GM13977 (cell line): ENCODE measurements around the gene NANOS1.

ENCODE experiments used
- DNase-seq: peaks from one replicate; pipeline ENCODE4 v3.0.0; 2012; ENCODE audit warnings: low spot score
- in situ Hi-C: fragments of 300-500 bp; cut with MboI; formaldehyde crosslinking; loops from one replicate; pipeline ENCODE4 v1.12.0; 2022; ENCODE audit warnings: low sequenced_read_pairs, low pct_unique_long_range_greater_than_20kb, mixed read lengths, inconsistent platforms; ENCODE audit not compliant: unreplicated experiment
- TF ChIP-seq, protein P1 (sequence below): IDR thresholded peaks from 2 replicates; pipeline ENCODE4 v1.5.1; 2012; ENCODE audit warnings: mild to moderate bottlenecking, control low read depth; ENCODE audit not compliant: insufficient read depth; ENCODE audit errors: extremely low read depth, missing control alignments

Gene NANOS1

GRCh38 chr10:118985576-118985975 lies 43.9 kb upstream of the NANOS1 start:
- in situ Hi-C loops, result no loop called here
- TF ChIP-seq, protein P1, sequence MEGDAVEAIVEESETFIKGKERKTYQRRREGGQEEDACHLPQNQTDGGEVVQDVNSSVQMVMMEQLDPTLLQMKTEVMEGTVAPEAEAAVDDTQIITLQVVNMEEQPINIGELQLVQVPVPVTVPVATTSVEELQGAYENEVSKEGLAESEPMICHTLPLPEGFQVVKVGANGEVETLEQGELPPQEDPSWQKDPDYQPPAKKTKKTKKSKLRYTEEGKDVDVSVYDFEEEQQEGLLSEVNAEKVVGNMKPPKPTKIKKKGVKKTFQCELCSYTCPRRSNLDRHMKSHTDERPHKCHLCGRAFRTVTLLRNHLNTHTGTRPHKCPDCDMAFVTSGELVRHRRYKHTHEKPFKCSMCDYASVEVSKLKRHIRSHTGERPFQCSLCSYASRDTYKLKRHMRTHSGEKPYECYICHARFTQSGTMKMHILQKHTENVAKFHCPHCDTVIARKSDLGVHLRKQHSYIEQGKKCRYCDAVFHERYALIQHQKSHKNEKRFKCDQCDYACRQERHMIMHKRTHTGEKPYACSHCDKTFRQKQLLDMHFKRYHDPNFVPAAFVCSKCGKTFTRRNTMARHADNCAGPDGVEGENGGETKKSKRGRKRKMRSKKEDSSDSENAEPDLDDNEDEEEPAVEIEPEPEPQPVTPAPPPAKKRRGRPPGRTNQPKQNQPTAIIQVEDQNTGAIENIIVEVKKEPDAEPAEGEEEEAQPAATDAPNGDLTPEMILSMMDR, result no peak
- DNase-seq, result no peak

DNA sequence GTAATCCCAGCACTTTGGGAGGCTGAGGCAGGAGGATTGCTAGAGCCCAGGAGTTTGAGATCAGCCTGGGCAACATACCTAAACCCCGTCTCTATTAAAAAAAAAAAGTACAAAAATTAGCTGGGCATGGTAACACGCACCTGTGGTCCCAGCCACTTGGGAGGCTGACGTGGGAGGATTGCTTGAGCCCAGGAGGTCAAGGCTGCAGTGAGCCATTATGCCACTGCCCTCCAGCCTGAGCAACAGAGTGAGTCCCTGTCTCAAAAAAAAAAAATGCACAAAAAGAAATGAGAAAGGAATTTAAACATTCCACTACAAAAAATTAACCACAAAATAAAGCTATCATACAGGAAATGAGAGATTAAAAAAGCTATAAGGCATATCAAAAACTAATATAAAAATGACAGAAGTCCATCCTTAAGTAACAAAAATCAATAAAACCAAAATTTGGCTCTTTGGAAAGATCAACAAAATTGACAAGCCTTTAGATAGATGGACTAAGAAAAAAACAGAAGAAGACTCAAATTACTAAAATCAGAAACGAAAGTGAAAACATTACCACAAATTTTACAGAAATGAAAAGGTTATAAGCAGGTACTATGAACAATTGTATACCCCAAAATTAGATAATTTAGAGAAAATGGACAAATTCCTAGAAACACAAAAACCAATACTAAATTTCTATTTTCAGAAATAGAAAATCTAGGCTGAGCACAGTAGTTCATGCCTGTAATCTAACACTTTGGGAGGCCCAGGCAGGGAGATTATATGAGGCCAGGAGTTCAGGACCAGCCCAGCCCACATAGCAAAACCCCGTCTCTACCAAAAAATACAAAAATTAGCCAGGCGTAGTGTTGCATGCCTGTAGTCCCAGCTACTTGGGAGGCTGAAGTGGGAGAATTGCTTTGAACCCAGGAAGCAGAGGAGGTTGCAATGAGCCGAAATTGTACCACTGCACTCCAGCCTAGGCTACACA lies 42.4 kb upstream of the NANOS1 start:
- in situ Hi-C loops, result no loop called here
- DNase-seq, result no peak

DNA sequence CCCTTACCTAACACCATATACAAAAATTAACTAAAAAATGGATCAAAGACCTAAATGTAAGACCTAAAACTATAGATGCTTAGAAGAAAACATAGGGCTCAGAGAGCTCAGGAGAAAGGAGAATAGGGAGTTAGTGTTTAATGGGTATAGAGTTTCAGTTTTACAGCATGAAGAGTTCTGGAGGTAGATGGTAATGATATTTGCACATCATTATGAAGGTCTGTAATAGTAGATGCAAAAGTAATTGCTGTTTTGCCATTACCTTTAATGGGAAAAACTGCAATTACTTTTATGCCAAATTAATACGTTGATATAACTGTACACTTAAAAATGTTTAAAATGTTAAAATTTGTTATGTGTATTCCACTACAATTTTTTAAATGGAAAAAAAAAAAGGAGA lies 39.2 kb upstream of the NANOS1 start:
- TF ChIP-seq, protein P1, result no peak
- DNase-seq, result no peak
- in situ Hi-C loops, result no loop called here

More for the DNA sequence above, 42.4 kb upstream of the NANOS1 start:
- TF ChIP-seq, protein P1, result no peak

- no peak for DNase-seq
- in situ Hi-C loops, result no loop called here
- TF ChIP-seq, protein P1, result no peak
These were observed 37.0 kb upstream of the NANOS1 start for GRCh38 chr10:118992496-118992895.

- TF ChIP-seq, protein P1, result no peak
- DNase-seq, result no peak
- in situ Hi-C loops, result no loop called here
These were observed 36.3 kb upstream of the NANOS1 start for GRCh38 chr10:118993214-118993613.

DNA sequence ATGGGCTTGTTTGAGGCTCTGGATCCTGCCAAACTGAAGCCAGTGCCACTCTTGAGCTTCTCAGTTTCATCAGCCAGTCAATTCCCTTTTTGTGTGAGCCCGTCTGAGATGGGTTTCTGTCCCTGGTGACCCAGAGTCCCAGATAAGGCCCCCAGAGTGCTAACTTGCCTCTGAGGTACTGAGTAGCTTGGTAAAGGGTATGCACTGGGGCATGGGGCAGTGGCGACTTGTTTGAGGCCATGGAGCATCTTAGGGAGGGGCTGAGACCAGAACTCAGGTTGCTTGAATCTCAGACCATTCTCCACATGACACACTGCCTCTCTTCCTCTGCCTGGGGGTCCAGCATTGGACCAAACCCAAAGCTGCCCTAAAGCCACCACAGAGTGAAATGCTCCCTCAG lies 35.2 kb upstream of the NANOS1 start:
- no peak for DNase-seq
- in situ Hi-C loops, result no loop called here
- TF ChIP-seq, protein P1, result no peak
